Peyer's patch (tissue), 4 donors: Measurements from ENCODE around the gene STON2.

Experiments used
- CTCF ChIP-seq, 6 experiments: fragments of 450-650 bp in 4 of 6; fragments of 200-600 bp in 2 of 6; sonication (generic) in 1 of 6; IDR thresholded peaks; one replicate each; pipeline ENCODE4 v1.5.1; 2017 to 2019; ENCODE audit warnings: antibody characterized with exemption in 6 of 6, mild to moderate bottlenecking in 3 of 6, moderate library complexity in 1 of 6
- POLR2A ChIP-seq, 2 donors: fragments of 450-650 bp; IDR thresholded peaks; one replicate each; pipeline ENCODE4 v1.5.1; 2017; ENCODE audit warnings: antibody characterized with exemption in 2 of 2, mild to moderate bottlenecking in 2 of 2, moderate library complexity in 2 of 2

GRCh38 chr14:81388336-81388735 is 11.8 kb downstream of the STON2 start:
- TF ChIP-seq POLR2A (IDR thresholded peaks at IDR 0.05) (no peak), CTCF (IDR thresholded peaks at IDR 0.05) (no peak)
